Neural progenitor cell (in vitro differentiated cells): ENCODE measurements around the gene SPATA31C1. TPM values are rescaled to one million over a fixed set of nuclear protein-coding genes. Genes with fewer than 3 reads are reported as not detected.

Source experiments
- DNase-seq: peaks from one replicate; pipeline ENCODE4 v3.0.0-alpha.2; 2016; ENCODE audit warnings: low spot score
- H2AFZ ChIP-seq: fragments of 200-600 bp; sonication (generic); replicated peaks from 2 replicates; pipeline ENCODE4 v1.6.1; 2016; ENCODE audit warnings: antibody characterized with exemption
- H3F3A ChIP-seq: fragments of 200-600 bp; sonication (generic); 2 replicates; pipeline ENCODE4 v1.6.1; 2016; ENCODE audit warnings: antibody characterized with exemption, low read depth
- H3K27ac ChIP-seq: fragments of 200-600 bp; sonication (generic); 2 replicates; pipeline ENCODE4 v1.5.1; 2016; ENCODE audit warnings: mild to moderate bottlenecking
- H3K27me3 ChIP-seq: fragments of 200-600 bp; sonication (generic); 2 replicates; pipeline ENCODE4 v1.6.1; 2016; ENCODE audit warnings: mild to moderate bottlenecking, moderate library complexity
- H3K36me3 ChIP-seq: fragments of 200-600 bp; sonication (generic); 2 replicates; pipeline ENCODE4 v1.5.1; 2016
- H3K4me1 ChIP-seq: fragments of 200-600 bp; sonication (generic); 2 replicates; pipeline ENCODE4 v1.6.1; 2016; ENCODE audit warnings: mixed run types
- H3K4me2 ChIP-seq: fragments of 200-600 bp; sonication (generic); 2 replicates; pipeline ENCODE4 v1.6.1; 2016
- H3K4me3 ChIP-seq: fragments of 200-600 bp; sonication (generic); 2 replicates; pipeline ENCODE4 v1.5.1; 2016
- H3K79me2 ChIP-seq: fragments of 200-600 bp; sonication (generic); 2 replicates; pipeline ENCODE4 v1.6.1; 2016; ENCODE audit warnings: low read depth
- H3K9ac ChIP-seq: fragments of 200-600 bp; sonication (generic); 2 replicates; pipeline ENCODE4 v1.6.1; 2016
- H3K9me3 ChIP-seq: fragments of 200-600 bp; sonication (generic); 2 replicates; pipeline ENCODE4 v1.5.1; 2016; ENCODE audit warnings: low read depth
- H4K20me1 ChIP-seq: fragments of 200-600 bp; sonication (generic); 2 replicates; pipeline ENCODE4 v1.6.1; 2016; ENCODE audit warnings: low read depth
- H3K27ac Mint-ChIP-seq: 3 replicates; pipeline ENCODE4 v1.8.0; 2021; ENCODE audit warnings: mixed read lengths
- H3K27me3 Mint-ChIP-seq: 2 replicates; pipeline ENCODE4 v1.8.0; 2022; ENCODE audit warnings: low read depth, mild to moderate bottlenecking, inconsistent platforms, moderate library complexity, mixed read lengths; ENCODE audit not compliant: insufficient read depth
- H3K36me3 Mint-ChIP-seq: 3 replicates; pipeline ENCODE4 v1.8.0; 2021; ENCODE audit warnings: mixed read lengths
- H3K4me1 Mint-ChIP-seq: 3 replicates; pipeline ENCODE4 v1.8.0; 2021; ENCODE audit warnings: mixed read lengths
- H3K4me3 Mint-ChIP-seq: 3 replicates; pipeline ENCODE4 v1.8.0; 2021; ENCODE audit warnings: mild to moderate bottlenecking, moderate library complexity, mixed read lengths
- H3K9me3 Mint-ChIP-seq: 3 replicates; pipeline ENCODE4 v1.8.0; 2020; ENCODE audit warnings: mixed read lengths
- EZH2 ChIP-seq: fragments of 200-600 bp; sonication (generic); IDR thresholded peaks from 2 replicates; pipeline ENCODE4 v1.6.1; 2017; ENCODE audit warnings: antibody characterized with exemption, mild to moderate bottlenecking, moderate library complexity
- EZH2phosphoT487 ChIP-seq: fragments of 200-600 bp; sonication (generic); IDR thresholded peaks from 2 replicates; pipeline ENCODE4 v1.6.1; 2017; ENCODE audit warnings: antibody characterized with exemption
- total RNA-seq: library from RNA; depleted of rRNA; stranded (reverse); fragments of >200 nt; gene quantifications from 2 replicates; pipeline ENCODE4 v1.2.3, GENCODE V29; 2015; ENCODE audit warnings: low replicate concordance
- TF ChIP-seq, protein P1 (sequence below): fragments of 200-600 bp; sonication (generic); IDR thresholded peaks from 2 replicates; pipeline ENCODE4 v1.5.1; 2017; ENCODE audit warnings: antibody characterized with exemption, mild to moderate bottlenecking

Gene SPATA31C1
- total RNA-seq, 1 donor from 2014 or later = not detected

GRCh38 chr9:87950296-87950695 is 32.5 kb downstream of the SPATA31C1 start:
- TF ChIP-seq EZH2phosphoT487 = no peak
- H3K27me3 ChIP-seq = no peaks in the 10 kb centered on the region
- H3K79me2 ChIP-seq = no peaks in the 10 kb centered on the region
- no peaks in the 10 kb centered on the region for H3F3A ChIP-seq
- DNase-seq = no peak
- H3K9me3 ChIP-seq = no peaks in the 10 kb centered on the region
- H3K4me2 ChIP-seq = no peak overlapping the region
- no peak overlapping the region for H2AFZ ChIP-seq
- H3K27ac Mint-ChIP-seq = no peak overlapping the region
- H3K9ac ChIP-seq = no peak overlapping the region
- H3K36me3 Mint-ChIP-seq = no peaks in the 10 kb centered on the region
- H3K4me3 Mint-ChIP-seq = no peak overlapping the region
- no peak overlapping the region for H3K4me3 ChIP-seq
- H3K36me3 ChIP-seq = no peaks in the 10 kb centered on the region
- no peaks in the 10 kb centered on the region for H4K20me1 ChIP-seq
- no peaks in the 10 kb centered on the region for H3K4me1 ChIP-seq
- peaks cover 7% of the 10 kb centered on the region for H3K9me3 Mint-ChIP-seq
- no peaks in the 10 kb centered on the region for H3K27me3 Mint-ChIP-seq
- no peaks in the 10 kb centered on the region for H3K4me1 Mint-ChIP-seq
- no peak overlapping the region for H3K27ac ChIP-seq

GRCh38 chr9:87950765-87951488 is 33.2 kb downstream of the SPATA31C1 start:
- no peaks in the 10 kb centered on the region for H3K79me2 ChIP-seq
- H3K9me3 ChIP-seq = no peaks in the 10 kb centered on the region
- H3K27me3 Mint-ChIP-seq = no peaks in the 10 kb centered on the region
- no peaks in the 10 kb centered on the region for H3F3A ChIP-seq
- no peak for TF ChIP-seq EZH2
- TF ChIP-seq, protein P1, sequence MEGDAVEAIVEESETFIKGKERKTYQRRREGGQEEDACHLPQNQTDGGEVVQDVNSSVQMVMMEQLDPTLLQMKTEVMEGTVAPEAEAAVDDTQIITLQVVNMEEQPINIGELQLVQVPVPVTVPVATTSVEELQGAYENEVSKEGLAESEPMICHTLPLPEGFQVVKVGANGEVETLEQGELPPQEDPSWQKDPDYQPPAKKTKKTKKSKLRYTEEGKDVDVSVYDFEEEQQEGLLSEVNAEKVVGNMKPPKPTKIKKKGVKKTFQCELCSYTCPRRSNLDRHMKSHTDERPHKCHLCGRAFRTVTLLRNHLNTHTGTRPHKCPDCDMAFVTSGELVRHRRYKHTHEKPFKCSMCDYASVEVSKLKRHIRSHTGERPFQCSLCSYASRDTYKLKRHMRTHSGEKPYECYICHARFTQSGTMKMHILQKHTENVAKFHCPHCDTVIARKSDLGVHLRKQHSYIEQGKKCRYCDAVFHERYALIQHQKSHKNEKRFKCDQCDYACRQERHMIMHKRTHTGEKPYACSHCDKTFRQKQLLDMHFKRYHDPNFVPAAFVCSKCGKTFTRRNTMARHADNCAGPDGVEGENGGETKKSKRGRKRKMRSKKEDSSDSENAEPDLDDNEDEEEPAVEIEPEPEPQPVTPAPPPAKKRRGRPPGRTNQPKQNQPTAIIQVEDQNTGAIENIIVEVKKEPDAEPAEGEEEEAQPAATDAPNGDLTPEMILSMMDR = peak; percentile 73
- no peaks in the 10 kb centered on the region for H3K36me3 ChIP-seq
- H3K9me3 Mint-ChIP-seq = peaks cover 7% of the 10 kb centered on the region
- no peaks in the 10 kb centered on the region for H3K27me3 ChIP-seq
- H4K20me1 ChIP-seq = no peaks in the 10 kb centered on the region
- peak; percentile 60 for DNase-seq
- H3K36me3 Mint-ChIP-seq = no peaks in the 10 kb centered on the region
- no peak overlapping the region for H3K9ac ChIP-seq
- H3K4me1 ChIP-seq = no peaks in the 10 kb centered on the region
- H3K4me3 Mint-ChIP-seq = no peak overlapping the region
- H3K4me2 ChIP-seq = no peak overlapping the region
- H3K4me3 ChIP-seq = no peak overlapping the region
- H2AFZ ChIP-seq = peak overlapping the region; percentile 63
- H3K27ac ChIP-seq = no peak overlapping the region
- H3K4me1 Mint-ChIP-seq = no peaks in the 10 kb centered on the region
- no peak overlapping the region for H3K27ac Mint-ChIP-seq

- Mint-ChIP-seq H3K36me3 (no peaks in the 10 kb centered on the region), H3K4me3 (no peak overlapping the region), H3K4me1 (no peaks in the 10 kb centered on the region), H3K27me3 (peaks cover 2% of the 10 kb centered on the region), H3K9me3 (peaks cover 8% of the 10 kb centered on the region), H3K27ac (no peak overlapping the region)
- no peaks in the 10 kb centered on the region for H4K20me1 ChIP-seq
- no peak overlapping the region for H2AFZ ChIP-seq
- H3F3A ChIP-seq = no peaks in the 10 kb centered on the region
- no peaks in the 10 kb centered on the region for H3K9me3 ChIP-seq
- no peak overlapping the region for H3K4me3 ChIP-seq
- no peaks in the 10 kb centered on the region for H3K79me2 ChIP-seq
- H3K4me2 ChIP-seq = no peak overlapping the region
- H3K36me3 ChIP-seq = no peaks in the 10 kb centered on the region
- no peak for DNase-seq
- H3K27ac ChIP-seq = no peak overlapping the region
- no peak for TF ChIP-seq EZH2phosphoT487
- no peak for TF ChIP-seq EZH2
- TF ChIP-seq, protein P1 = no peak
- no peaks in the 10 kb centered on the region for H3K27me3 ChIP-seq
- H3K4me1 ChIP-seq = no peaks in the 10 kb centered on the region
- H3K9ac ChIP-seq = no peak overlapping the region
These were observed 36.5 kb downstream of the SPATA31C1 start for GRCh38 chr9:87954230-87954629.

DNA sequence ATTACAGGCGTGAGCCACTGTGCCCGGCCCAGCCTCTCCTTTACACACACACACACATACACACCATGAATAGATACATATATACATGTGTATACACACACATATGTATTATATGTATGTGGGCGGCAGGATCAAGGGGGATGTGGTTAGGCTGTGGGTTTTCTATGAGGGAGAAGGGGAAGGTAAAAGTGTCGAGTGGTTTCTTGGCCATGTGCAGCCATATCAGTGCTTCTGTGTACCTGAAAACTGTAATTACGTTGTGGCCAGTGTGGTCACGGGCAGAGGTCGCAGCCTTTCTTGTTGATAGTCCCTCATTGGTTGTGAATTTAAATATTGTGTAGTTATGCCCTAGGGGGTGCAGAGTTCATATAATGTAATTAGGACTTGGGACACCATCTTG is 40.1 kb downstream of the SPATA31C1 start:
- Mint-ChIP-seq H3K27ac (no peak overlapping the region), H3K4me3 (no peak overlapping the region), H3K9me3 (peaks cover 9% of the 10 kb centered on the region), H3K4me1 (no peaks in the 10 kb centered on the region), H3K27me3 (peaks cover 3% of the 10 kb centered on the region), H3K36me3 (no peaks in the 10 kb centered on the region)
- peaks cover 4% of the 10 kb centered on the region for H3K9me3 ChIP-seq
- H3F3A ChIP-seq = no peaks in the 10 kb centered on the region
- no peak overlapping the region for H2AFZ ChIP-seq
- H3K4me3 ChIP-seq = no peak overlapping the region
- no peak overlapping the region for H3K27ac ChIP-seq
- H3K27me3 ChIP-seq = no peaks in the 10 kb centered on the region
- no peak for TF ChIP-seq EZH2
- TF ChIP-seq, protein P1 = no peak
- no peak for TF ChIP-seq EZH2phosphoT487
- H4K20me1 ChIP-seq = no peaks in the 10 kb centered on the region
- no peak overlapping the region for H3K4me2 ChIP-seq
- H3K9ac ChIP-seq = no peak overlapping the region
- no peaks in the 10 kb centered on the region for H3K4me1 ChIP-seq
- no peak for DNase-seq
- no peaks in the 10 kb centered on the region for H3K79me2 ChIP-seq
- H3K36me3 ChIP-seq = no peaks in the 10 kb centered on the region
